Glutamatergic neuron (in vitro differentiated cells): Measurements from ENCODE around the gene RBFOX2. TPM values are rescaled to one million over a fixed set of nuclear protein-coding genes. Genes with fewer than 3 reads are reported as not detected.

Experiments used
- DNase-seq: peaks from one replicate; pipeline ENCODE4 v3.0.0; 2022
- H3K27ac Mint-ChIP-seq: one replicate; pipeline ENCODE4 v1.8.0; 2020; ENCODE audit warnings: mild to moderate bottlenecking, mixed read lengths, inconsistent platforms; ENCODE audit not compliant: unreplicated experiment
- H3K27me3 Mint-ChIP-seq: one replicate; pipeline ENCODE4 v1.8.0; 2020; ENCODE audit warnings: mild to moderate bottlenecking, moderate library complexity, mixed read lengths, inconsistent platforms; ENCODE audit not compliant: unreplicated experiment
- H3K36me3 Mint-ChIP-seq: one replicate; pipeline ENCODE4 v1.8.0; 2020; ENCODE audit warnings: mild to moderate bottlenecking, mixed read lengths, inconsistent platforms; ENCODE audit not compliant: unreplicated experiment
- H3K4me1 Mint-ChIP-seq: one replicate; pipeline ENCODE4 v1.8.0; 2020; ENCODE audit warnings: mild to moderate bottlenecking, low read depth, mixed read lengths, inconsistent platforms; ENCODE audit not compliant: unreplicated experiment
- H3K4me3 Mint-ChIP-seq: one replicate; pipeline ENCODE4 v1.8.0; 2020; ENCODE audit warnings: mild to moderate bottlenecking, mixed read lengths, inconsistent platforms; ENCODE audit not compliant: unreplicated experiment
- H3K9me3 Mint-ChIP-seq: one replicate; pipeline ENCODE4 v1.8.0; 2020; ENCODE audit warnings: mild to moderate bottlenecking, moderate library complexity, mixed read lengths, inconsistent platforms; ENCODE audit not compliant: unreplicated experiment
- CTCF ChIP-seq: fragments of 200-600 bp; sonication (generic); IDR thresholded peaks from one replicate; pipeline ENCODE4 v1.5.0; 2021; ENCODE audit not compliant: partially characterized antibody, unreplicated experiment
- total RNA-seq: library from RNA; stranded (reverse); fragmentation: NEBNext Ultra II Directional; extraction: Animal tissue kit (Norgen Biotek cat#: 25700); gene quantifications from one replicate; pipeline ENCODE4 v1.2.1, GENCODE V29; 2021; ENCODE audit not compliant: unreplicated experiment

Gene RBFOX2
- total RNA-seq, 1 donor from 2014 or later, result 380 TPM

DNA sequence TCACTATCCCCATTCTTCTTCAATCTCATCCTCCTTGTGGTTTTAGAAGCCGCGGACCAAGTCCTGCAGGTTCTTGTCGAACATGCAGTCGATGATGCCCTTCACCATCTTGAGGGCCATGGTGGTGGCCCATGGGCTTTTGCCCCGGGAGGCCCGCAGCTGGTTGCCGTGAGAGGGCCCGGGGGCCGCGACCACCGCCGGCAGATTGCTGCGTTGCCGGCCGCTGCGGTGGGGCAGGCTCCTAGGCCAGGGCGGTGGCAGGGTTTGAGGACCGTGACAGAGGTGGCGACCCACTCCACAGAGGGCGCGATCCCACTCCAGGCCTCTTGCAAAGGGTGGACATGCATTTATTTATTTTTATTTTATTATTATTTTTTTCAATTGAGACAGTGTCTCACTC lies 244.0 kb downstream of the RBFOX2 start:
- Mint-ChIP-seq H3K27me3 (peaks cover 6% of the 10 kb centered on the region), H3K4me3 (no peak overlapping the region), H3K36me3 (no peaks in the 10 kb centered on the region), H3K27ac (no peak overlapping the region), H3K4me1 (peaks cover 5% of the 10 kb centered on the region), H3K9me3 (peaks cover 9% of the 10 kb centered on the region)
- no peak for DNase-seq
- no peak for TF ChIP-seq CTCF

- Mint-ChIP-seq H3K27ac (no peak overlapping the region), H3K4me3 (no peak overlapping the region), H3K36me3 (no peaks in the 10 kb centered on the region), H3K4me1 (peaks cover 5% of the 10 kb centered on the region), H3K27me3 (peaks cover 5% of the 10 kb centered on the region), H3K9me3 (peaks cover 9% of the 10 kb centered on the region)
- DNase-seq, result no peak
- TF ChIP-seq CTCF, result no peak
Measured at GRCh38 chr22:35783943-35784614, 244.5 kb downstream of the RBFOX2 start.

DNA sequence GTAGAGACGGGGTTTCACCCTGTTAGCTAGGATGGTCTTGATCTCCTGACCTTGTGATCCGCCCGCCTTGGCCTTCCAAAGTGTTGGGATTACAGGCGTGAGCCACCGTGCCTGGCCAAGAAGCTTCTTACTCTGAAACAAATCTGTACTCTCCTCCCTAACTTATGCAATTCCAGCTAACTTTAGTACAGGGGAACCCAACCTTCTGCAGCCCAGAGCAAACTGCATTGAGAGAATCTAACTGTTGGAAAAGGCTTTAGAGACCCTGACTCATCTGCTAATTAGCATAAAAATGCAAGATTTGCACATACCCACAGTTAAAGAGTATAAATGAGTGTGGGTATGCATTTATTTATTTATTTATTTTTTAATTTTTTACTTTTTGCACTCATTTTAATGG lies 246.1 kb downstream of the RBFOX2 start:
- H3K36me3 Mint-ChIP-seq, result no peaks in the 10 kb centered on the region
- DNase-seq, result no peak
- peaks cover 5% of the 10 kb centered on the region for H3K27me3 Mint-ChIP-seq
- no peak overlapping the region for H3K27ac Mint-ChIP-seq
- H3K4me1 Mint-ChIP-seq, result peaks cover 5% of the 10 kb centered on the region
- no peak for TF ChIP-seq CTCF
- no peak overlapping the region for H3K4me3 Mint-ChIP-seq
- H3K9me3 Mint-ChIP-seq, result peaks cover 4% of the 10 kb centered on the region

DNA sequence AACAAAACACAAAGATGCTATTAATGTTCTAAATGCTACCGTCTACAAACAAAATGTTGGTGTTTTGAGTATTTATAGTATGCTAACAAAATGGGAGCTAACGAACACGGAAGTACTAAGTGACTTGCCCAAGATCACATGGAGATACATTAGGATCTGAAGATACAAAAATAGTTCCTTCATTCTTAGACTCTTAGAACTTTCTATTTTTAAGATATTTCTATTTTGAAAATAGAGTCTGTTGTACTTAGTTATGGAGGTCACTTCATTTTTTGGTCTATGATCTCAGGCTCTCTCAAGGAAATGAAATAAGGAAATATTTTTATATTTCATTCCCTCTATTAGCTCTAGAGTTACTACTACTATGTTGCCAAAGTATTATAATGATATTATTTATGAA lies 246.7 kb downstream of the RBFOX2 start:
- no peak overlapping the region for H3K4me3 Mint-ChIP-seq
- TF ChIP-seq CTCF, result no peak
- no peak overlapping the region for H3K27ac Mint-ChIP-seq
- no peak for DNase-seq
- H3K9me3 Mint-ChIP-seq, result peaks cover 4% of the 10 kb centered on the region
- H3K4me1 Mint-ChIP-seq, result peaks cover 5% of the 10 kb centered on the region
- peaks cover 5% of the 10 kb centered on the region for H3K27me3 Mint-ChIP-seq
- no peaks in the 10 kb centered on the region for H3K36me3 Mint-ChIP-seq

DNA sequence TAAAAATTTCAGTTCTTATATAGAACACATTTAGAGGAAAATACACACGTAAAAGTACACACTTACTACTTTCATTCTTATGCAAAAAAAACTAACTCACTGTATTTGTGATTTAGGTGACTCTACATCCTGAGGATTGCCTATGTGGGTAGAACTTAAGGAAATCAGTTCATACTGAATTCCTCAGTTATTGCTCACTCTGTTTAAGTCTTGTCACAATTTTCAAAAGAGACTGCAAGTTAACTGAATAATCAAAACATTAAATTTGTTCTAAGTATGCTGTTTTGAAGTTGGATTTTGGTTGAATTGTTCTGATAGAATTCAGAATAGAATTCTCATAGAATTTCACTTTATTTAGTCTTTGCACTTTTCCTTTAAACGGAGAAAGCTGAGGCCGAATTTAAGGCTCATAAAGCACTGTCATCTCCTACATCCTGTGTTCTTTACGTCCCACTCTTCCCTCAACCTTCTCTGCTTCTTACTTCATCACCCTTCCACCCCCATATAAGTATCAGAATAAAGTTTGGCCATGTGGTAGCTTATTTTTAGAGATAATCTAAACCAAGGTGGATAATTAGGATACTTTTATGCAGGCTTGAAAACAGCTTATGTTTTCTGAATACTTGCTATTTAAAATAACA lies 251.2 kb downstream of the RBFOX2 start:
- no peaks in the 10 kb centered on the region for H3K36me3 Mint-ChIP-seq
- no peaks in the 10 kb centered on the region for H3K9me3 Mint-ChIP-seq
- no peaks in the 10 kb centered on the region for H3K4me1 Mint-ChIP-seq
- H3K27me3 Mint-ChIP-seq, result peaks cover under 1% of the 10 kb centered on the region
- no peak overlapping the region for H3K27ac Mint-ChIP-seq
- TF ChIP-seq CTCF, result no peak
- DNase-seq, result no peak
- H3K4me3 Mint-ChIP-seq, result no peak overlapping the region
